ENCODE results near the gene OTOS. TPM values are rescaled to one million over a fixed set of nuclear protein-coding genes. Genes with fewer than 3 reads are reported as not detected.

The OTOS gene
- total RNA-seq, 1 donor from 2014 or later = not detected

GRCh38 chr2:240168546-240169361, 28.3 kb upstream of the OTOS start:
- intact Hi-C loops (cut with DNase I) = no loop called here
- DNase-seq (ENCODE audit: low spot score) = peak; percentile 60

GRCh38 chr2:240168041-240168440, 27.6 kb upstream of the OTOS start:
- intact Hi-C loops (cut with DNase I) = no loop called here
- DNase-seq (ENCODE audit: low spot score) = no peak

GRCh38 chr2:240167588-240167880, 27.1 kb upstream of the OTOS start:
- intact Hi-C loops (cut with DNase I) = no loop called here
- DNase-seq (ENCODE audit: low spot score) = peak; percentile 49

GRCh38 chr2:240166761-240167587, 26.5 kb upstream of the OTOS start:
- intact Hi-C loops (cut with DNase I) = no loop called here
- peak; percentile 70 for DNase-seq (ENCODE audit: low spot score)

- DNase-seq (ENCODE audit: low spot score) = peak; percentile 64
- intact Hi-C loops (cut with DNase I) = no loop called here
Observed at GRCh38 chr2:240166191-240166590, 25.7 kb upstream of the OTOS start.

GRCh38 chr2:240165661-240166060, 25.2 kb upstream of the OTOS start:
- intact Hi-C loops (cut with DNase I) = no loop called here
- DNase-seq (ENCODE audit: low spot score) = peak; percentile 38

GRCh38 chr2:240165034-240165433, 24.6 kb upstream of the OTOS start:
- peak; percentile 61 for DNase-seq (ENCODE audit: low spot score)
- intact Hi-C loops (cut with DNase I) = no loop called here

- DNase-seq (ENCODE audit: low spot score) = peak; percentile 15
- intact Hi-C loops (cut with DNase I) = no loop called here
Observed at GRCh38 chr2:240164586-240164985, 24.1 kb upstream of the OTOS start.

GRCh38 chr2:240163844-240164574, 23.6 kb upstream of the OTOS start:
- intact Hi-C loops (cut with DNase I) = no loop called here
- DNase-seq (ENCODE audit: low spot score) = peak; percentile 35

GRCh38 chr2:240162939-240163714, 22.7 kb upstream of the OTOS start:
- DNase-seq (ENCODE audit: low spot score) = no peak
- intact Hi-C loops (cut with DNase I) = no loop called here

GRCh38 chr2:240162531-240162930, 22.1 kb upstream of the OTOS start:
- intact Hi-C loops (cut with DNase I) = no loop called here
- DNase-seq (ENCODE audit: low spot score) = no peak

- DNase-seq (ENCODE audit: low spot score) = no peak
- intact Hi-C loops (cut with DNase I) = no loop called here
Observed at GRCh38 chr2:240162032-240162431, 21.6 kb upstream of the OTOS start.

GRCh38 chr2:240161087-240161750, 20.8 kb upstream of the OTOS start:
- DNase-seq (ENCODE audit: low spot score) = peak; percentile 43
- intact Hi-C loops (cut with DNase I) = no loop called here

GRCh38 chr2:240160291-240161086, 20.0 kb upstream of the OTOS start:
- peak; percentile 47 for DNase-seq (ENCODE audit: low spot score)
- intact Hi-C loops (cut with DNase I) = no loop called here

- intact Hi-C loops (cut with DNase I) = no loop called here
- DNase-seq (ENCODE audit: low spot score) = peak; percentile 59
Observed at GRCh38 chr2:240159251-240159839, 18.9 kb upstream of the OTOS start.

- no peak for DNase-seq (ENCODE audit: low spot score)
- intact Hi-C loops (cut with DNase I) = no loop called here
Observed at GRCh38 chr2:240157147-240157470, 16.7 kb upstream of the OTOS start.

GRCh38 chr2:240156435-240157146, 16.1 kb upstream of the OTOS start:
- DNase-seq (ENCODE audit: low spot score) = peak; percentile 66
- intact Hi-C loops (cut with DNase I) = no loop called here

Data from cardiac septum (tissue), 1 donor.